Liver (tissue), 9 donors: ENCODE data around the gene SH3RF3. TPM values are rescaled to one million over a fixed set of nuclear protein-coding genes. Genes with fewer than 3 reads are reported as not detected.

Experiments used
- DNase-seq: peaks from one replicate; pipeline ENCODE4 v3.0.0-alpha.2; 2017; ENCODE audit warnings: low spot score
- H3K27ac ChIP-seq, 2 donors: one replicate each; pipeline ENCODE4 v1.7.0; 2013; ENCODE audit warnings: inconsistent platforms in 2 of 2, low read length in 2 of 2, control low read depth in 1 of 2, low read depth in 1 of 2, mild to moderate bottlenecking in 1 of 2
- H3K27me3 ChIP-seq, 4 donors: one replicate each; pipeline versions ENCODE4 v1.6.1 to v1.7.0; 2013; ENCODE audit warnings: low read length in 3 of 4, inconsistent platforms in 1 of 4, mild to moderate bottlenecking in 1 of 4, moderate library complexity in 1 of 4; ENCODE audit not compliant: control insufficient read depth in 4 of 4, insufficient read depth in 4 of 4
- H3K36me3 ChIP-seq, 4 donors: one replicate each; pipeline versions ENCODE4 v1.6.1 to v1.7.0; 2013; ENCODE audit warnings: low read length in 3 of 4, mild to moderate bottlenecking in 3 of 4, low read depth in 1 of 4, moderate library complexity in 1 of 4; ENCODE audit not compliant: control insufficient read depth in 4 of 4, insufficient read depth in 3 of 4
- H3K4me1 ChIP-seq, 4 donors: one replicate each; pipeline versions ENCODE4 v1.6.1 to v1.7.0; 2013; ENCODE audit warnings: low read length in 3 of 4, mild to moderate bottlenecking in 3 of 4, moderate library complexity in 1 of 4; ENCODE audit not compliant: control insufficient read depth in 4 of 4, insufficient read depth in 4 of 4
- H3K4me3 ChIP-seq, 3 donors: one replicate each; pipeline versions ENCODE4 v1.6.1 to v1.7.0; 2013; ENCODE audit warnings: low read length in 3 of 3, control low read depth in 1 of 3, low read depth in 1 of 3, mild to moderate bottlenecking in 1 of 3
- H3K9ac ChIP-seq, 2 donors: one replicate each; pipeline ENCODE4 v1.7.0; 2013; ENCODE audit warnings: low read length in 2 of 2, mild to moderate bottlenecking in 2 of 2, moderate library complexity in 2 of 2, control low read depth in 1 of 2, low read depth in 1 of 2
- H3K9me3 ChIP-seq, 4 donors: one replicate each; pipeline versions ENCODE4 v1.6.1 to v1.7.0; 2013; ENCODE audit warnings: low read length in 3 of 4; ENCODE audit not compliant: control insufficient read depth in 4 of 4
- ATF3 ChIP-seq: IDR thresholded peaks from 2 replicates; pipeline ENCODE4 v1.6.1; 2016; ENCODE audit warnings: antibody characterized with exemption
- CTCF ChIP-seq: fragments of 150-350 bp; IDR thresholded peaks from 2 replicates; pipeline ENCODE4 v1.5.1; 2017; ENCODE audit warnings: improper control_type of control experiment, low read depth, low read length; ENCODE audit not compliant: missing input control
- FOXA1 ChIP-seq: IDR thresholded peaks from 2 replicates; pipeline ENCODE4 v1.6.1; 2016; ENCODE audit warnings: antibody characterized with exemption
- FOXA2 ChIP-seq: IDR thresholded peaks from 2 replicates; pipeline ENCODE4 v1.6.1; 2016; ENCODE audit warnings: antibody characterized with exemption
- GABPA ChIP-seq, 2 donors: IDR thresholded peaks in 1 of 2; conservative IDR thresholded peaks in 1 of 2; 2 replicates each; pipeline ENCODE4 v1.6.1; 2016; ENCODE audit warnings: antibody characterized with exemption in 2 of 2, mild to moderate bottlenecking in 1 of 2, moderate library complexity in 1 of 2
- HNF4A ChIP-seq, 2 donors: conservative IDR thresholded peaks; 2 replicates each; pipeline ENCODE4 v1.6.1; 2016; ENCODE audit warnings: antibody characterized with exemption in 2 of 2, mild to moderate bottlenecking in 2 of 2
- HNF4G ChIP-seq: IDR thresholded peaks from 2 replicates; pipeline ENCODE4 v1.6.1; 2016; ENCODE audit warnings: antibody characterized with exemption
- JUND ChIP-seq, 2 donors: IDR thresholded peaks; 2 replicates each; pipeline ENCODE4 v1.6.1; 2016; ENCODE audit warnings: antibody characterized with exemption in 2 of 2
- MAX ChIP-seq: IDR thresholded peaks from 2 replicates; pipeline ENCODE4 v1.6.1; 2016; ENCODE audit warnings: antibody characterized with exemption
- NR2F2 ChIP-seq: IDR thresholded peaks from 2 replicates; pipeline ENCODE4 v1.6.1; 2016; ENCODE audit warnings: antibody characterized with exemption
- RAD21 ChIP-seq, 2 donors: IDR thresholded peaks; 2 replicates each; pipeline ENCODE4 v1.6.1; 2016; ENCODE audit warnings: antibody characterized with exemption in 2 of 2, mild to moderate bottlenecking in 2 of 2
- REST ChIP-seq: IDR thresholded peaks from 2 replicates; pipeline ENCODE4 v1.6.1; 2016; ENCODE audit warnings: antibody characterized with exemption, mild to moderate bottlenecking
- RXRA ChIP-seq, 2 donors: IDR thresholded peaks; 2 replicates each; pipeline ENCODE4 v1.6.1; 2017 to 2018; ENCODE audit warnings: antibody characterized with exemption in 2 of 2, mild to moderate bottlenecking in 1 of 2
- SP1 ChIP-seq: IDR thresholded peaks from 2 replicates; pipeline ENCODE4 v1.6.1; 2018; ENCODE audit warnings: antibody characterized with exemption, mild to moderate bottlenecking
- TAF1 ChIP-seq: conservative IDR thresholded peaks from 2 replicates; pipeline ENCODE4 v1.6.1; 2016; ENCODE audit warnings: antibody characterized with exemption, mild to moderate bottlenecking
- YY1 ChIP-seq: IDR thresholded peaks from 2 replicates; pipeline ENCODE4 v1.6.1; 2016; ENCODE audit warnings: antibody characterized with exemption, mild to moderate bottlenecking
- ZBTB33 ChIP-seq: IDR thresholded peaks from 2 replicates; pipeline ENCODE4 v1.6.1; 2016; ENCODE audit warnings: antibody characterized with exemption
- WGBS: extraction: QIAGEN DNeasy Blood & Tissue Kit; methylation state at CpG from one replicate; pipeline ENCODE4 v1.1.7; 2013; 5-methylcytosine and 5-hydroxymethylcytosine counted together
- polyA plus RNA-seq, 2 donors: library from polyadenylated mRNA; stranded (reverse) in 1 of 2; unstranded in 1 of 2; fragments of 200-250 nt in 1 of 2; fragments of >200 nt in 1 of 2; fragmentation: Nextera tagmentation in 1 of 2; extraction: Ambion mirVana in 1 of 2; gene quantifications; one replicate each; pipeline versions ENCODE4 v1.2.1 to v1.2.3, GENCODE V29; 2013 to 2015
- total RNA-seq, 2 donors: library from RNA; depleted of rRNA; stranded (reverse); fragments of >200 nt; gene quantifications; one replicate each; pipeline ENCODE4 v1.2.3, GENCODE V29; 2014
- donor health status: healthy.
- donor health status: healthy.
- donor health status: healthy.
- donor health status: healthy.
- donor health status: healthy.

The SH3RF3 gene
- total and polyA plus RNA-seq, 4 donors, result 0.11 to 1.0 (median 0.54) TPM

- Histone ChIP-seq H3K9ac (no peak overlapping the region), H3K36me3 (peaks cover 0 to 1% (median 0%) of the 10 kb centered on the region in 4 donors), H3K27ac (no peak overlapping the region), H3K4me1 (peaks cover 0 to 2% (median 0%) of the 10 kb centered on the region in 4 donors), H3K4me3 (no peak overlapping the region), H3K9me3 (no peaks in the 10 kb centered on the region), H3K27me3 (no peaks in the 10 kb centered on the region)
- TF ChIP-seq CTCF (no peak), NR2F2 (no peak), YY1 (no peak), ATF3 (no peak), GABPA (IDR thresholded peaks at IDR 0.05 in 1 of 2, conservative IDR thresholded peaks at IDR 0.05 in 1 of 2) (no peak), RAD21 (IDR thresholded peaks at IDR 0.05) (no peak), REST (no peak), HNF4G (no peak), HNF4A (conservative IDR thresholded peaks at IDR 0.05) (no peak), JUND (IDR thresholded peaks at IDR 0.05) (no peak), RXRA (IDR thresholded peaks at IDR 0.05) (no peak), FOXA2 (no peak), SP1 (no peak), ZBTB33 (no peak), TAF1 (no peak)
- 89% methylated on average over 12 of the region's 12 CpGs for WGBS
- no peak for DNase-seq
These were observed 125.3 kb downstream of the SH3RF3 start for GRCh38 chr2:109254174-109254904.

- H3K36me3 ChIP-seq, result peaks cover 0 to 1% (median 0%) of the 10 kb centered on the region in 4 donors
- peaks cover 0 to 2% (median 0%) of the 10 kb centered on the region in 4 donors for H3K4me1 ChIP-seq
- H3K27ac ChIP-seq, result no peak overlapping the region
- no peak overlapping the region for H3K9ac ChIP-seq
- DNase-seq, result no peak
- TF ChIP-seq FOXA1 (no peak), TAF1 (no peak), SP1 (no peak), RXRA (IDR thresholded peaks at IDR 0.05) (no peak), MAX (no peak), CTCF (no peak), REST (no peak)
- no peaks in the 10 kb centered on the region for H3K9me3 ChIP-seq
- WGBS, result 72% methylated on average over 4 of the region's 4 CpGs
- H3K4me3 ChIP-seq, result no peak overlapping the region
- no peaks in the 10 kb centered on the region for H3K27me3 ChIP-seq
These were observed 126.6 kb downstream of the SH3RF3 start for GRCh38 chr2:109255654-109256053.
